Activated CD4-positive, alpha-beta T cell treated with anti-CD3 and anti-CD28 coated beads, Interleukin-2, Interleukin-6, amounts not matched to agents 100 ng/mL and 50 ng/mL, durations not matched to agents 16 hours and 8 hours (primary cell): ENCODE results near the gene MYO1E.
A peak's percentile ranks its signal among the peaks of the same experiment; 100 is the strongest.
"Not testable (repeated sequence)": the region's sequence is repeated elsewhere in the genome, so short reads cannot be mapped to it uniquely, and the experiment has no call there.

Experiments
- DNase-seq: peaks from one replicate; pipeline ENCODE4 v3.0.0-alpha.2; 2020

Gene MYO1E

GRCh38 chr15:59387196-59387878, 14.7 kb upstream of the MYO1E start:
- DNase-seq, result not testable (repeated sequence)

- no peak for DNase-seq
Observed at GRCh38 chr15:59385171-59385570, 12.5 kb upstream of the MYO1E start.

GRCh38 chr15:59384507-59384906, 11.8 kb upstream of the MYO1E start:
- peak; percentile 47 for DNase-seq

GRCh38 chr15:59380902-59381610, 8.4 kb upstream of the MYO1E start:
- DNase-seq, result no peak

- no peak for DNase-seq
Observed at GRCh38 chr15:59379531-59379930, 6.9 kb upstream of the MYO1E start.

- DNase-seq, result no peak
Observed at GRCh38 chr15:59378855-59379254, 6.2 kb upstream of the MYO1E start.

GRCh38 chr15:59377924-59378323, 5.3 kb upstream of the MYO1E start:
- DNase-seq, result no peak

- no peak for DNase-seq
Observed at GRCh38 chr15:59376733-59377132, 4.1 kb upstream of the MYO1E start.

- DNase-seq, result no peak
Observed at GRCh38 chr15:59373215-59373614, 544 bp upstream of the MYO1E start.

GRCh38 chr15:59371458-59372351, 966 bp downstream of the MYO1E start:
- no peak for DNase-seq

GRCh38 chr15:59369597-59369996, 3.1 kb downstream of the MYO1E start:
- peak; percentile 26 for DNase-seq

GRCh38 chr15:59367022-59367451, 5.6 kb downstream of the MYO1E start:
- no peak for DNase-seq

GRCh38 chr15:59366333-59367021, 6.2 kb downstream of the MYO1E start:
- no peak for DNase-seq

- DNase-seq, result no peak
Observed at GRCh38 chr15:59364248-59364647, 8.4 kb downstream of the MYO1E start.

GRCh38 chr15:59362331-59362730, 10.3 kb downstream of the MYO1E start:
- no peak for DNase-seq

GRCh38 chr15:59360896-59361295, 11.8 kb downstream of the MYO1E start:
- no peak for DNase-seq

GRCh38 chr15:59360305-59360704, 12.4 kb downstream of the MYO1E start:
- DNase-seq, result no peak

GRCh38 chr15:59355730-59356129, 16.9 kb downstream of the MYO1E start:
- no peak for DNase-seq

- no peak for DNase-seq
Observed at GRCh38 chr15:59354417-59355031, 18.1 kb downstream of the MYO1E start.

- DNase-seq, result no peak
Observed at GRCh38 chr15:59353994-59354416, 18.7 kb downstream of the MYO1E start.

- no peak for DNase-seq
Observed at GRCh38 chr15:59352683-59353082, 20.0 kb downstream of the MYO1E start.

GRCh38 chr15:59352189-59352588, 20.5 kb downstream of the MYO1E start:
- DNase-seq, result no peak

GRCh38 chr15:59350421-59350732, 22.3 kb downstream of the MYO1E start:
- no peak for DNase-seq
